Ectodermal cell (in vitro differentiated cells): ENCODE data around the gene SRPK2.
"Not testable (repeated sequence)": the region's sequence is repeated elsewhere in the genome, so short reads cannot be mapped to it uniquely, and the experiment has no call there.

ENCODE experiments used
- H3K27ac ChIP-seq: 2 replicates; pipeline ENCODE4 v1.7.0; 2013; ENCODE audit warnings: mild to moderate bottlenecking, low read depth, low read length; ENCODE audit not compliant: insufficient read depth, poor library complexity, severe bottlenecking
- H3K27me3 ChIP-seq: 2 replicates; pipeline ENCODE4 v1.7.0; 2013; ENCODE audit warnings: mild to moderate bottlenecking, low read length; ENCODE audit not compliant: insufficient read depth, control insufficient read depth, poor library complexity, severe bottlenecking
- H3K36me3 ChIP-seq: one replicate; pipeline ENCODE4 v1.7.0; 2013; ENCODE audit warnings: low read length; ENCODE audit not compliant: control insufficient read depth, insufficient read depth
- H3K4me1 ChIP-seq: one replicate; pipeline ENCODE4 v1.7.0; 2013; ENCODE audit warnings: low read length; ENCODE audit not compliant: control insufficient read depth, insufficient read depth
- H3K4me3 ChIP-seq: 2 replicates; pipeline ENCODE4 v1.7.0; 2013; ENCODE audit warnings: low read depth, low read length, control low read depth; ENCODE audit not compliant: insufficient read depth
- H3K9me3 ChIP-seq: 2 replicates; pipeline ENCODE4 v1.7.0; 2013; ENCODE audit warnings: mild to moderate bottlenecking, low read length, moderate library complexity; ENCODE audit not compliant: control insufficient read depth
- WGBS, 2 experiments: methylation state at CpG; one replicate each; pipeline ENCODE4 v1.1.7; 2013; ENCODE audit warnings: missing lambda C conversion rate in 2 of 2; 5-methylcytosine and 5-hydroxymethylcytosine counted together

The SRPK2 gene

GRCh38 chr7:105355701-105356100 lies 33.0 kb downstream of the SRPK2 start:
- 87 to 90% methylated on average over 5 of the region's 6 CpGs for WGBS, 2 experiments
- no peak overlapping the region for H3K27ac ChIP-seq
- H3K9me3 ChIP-seq, result no peaks in the 10 kb centered on the region
- H3K27me3 ChIP-seq, result no peaks in the 10 kb centered on the region
- no peaks in the 10 kb centered on the region for H3K4me1 ChIP-seq
- no peak overlapping the region for H3K4me3 ChIP-seq
- H3K36me3 ChIP-seq, result no peaks in the 10 kb centered on the region

- Histone ChIP-seq H3K27ac (no peak overlapping the region), H3K9me3 (no peaks in the 10 kb centered on the region), H3K27me3 (no peaks in the 10 kb centered on the region), H3K4me1 (no peaks in the 10 kb centered on the region), H3K4me3 (no peak overlapping the region), H3K36me3 (no peaks in the 10 kb centered on the region)
- WGBS, 2 experiments, result 93 to 94% methylated on average over 2 of the region's 2 CpGs
Observed at GRCh38 chr7:105354383-105354782, 34.3 kb downstream of the SRPK2 start.

- Histone ChIP-seq H3K9me3 (no peaks in the 10 kb centered on the region), H3K4me1 (no peaks in the 10 kb centered on the region), H3K27ac (no peak overlapping the region), H3K27me3 (no peaks in the 10 kb centered on the region), H3K4me3 (no peak overlapping the region), H3K36me3 (no peaks in the 10 kb centered on the region)
- 92 to 94% methylated on average over 5 of the region's 5 CpGs for WGBS, 2 experiments
Observed at GRCh38 chr7:105353752-105354328, 34.9 kb downstream of the SRPK2 start.

- Histone ChIP-seq H3K4me1 (no peaks in the 10 kb centered on the region), H3K9me3 (no peaks in the 10 kb centered on the region), H3K27ac (no peak overlapping the region), H3K27me3 (no peaks in the 10 kb centered on the region), H3K36me3 (no peaks in the 10 kb centered on the region), H3K4me3 (no peak overlapping the region)
- WGBS, 2 experiments, result 87 to 90% methylated on average over 3 to 4 of the region's 4 CpGs
Observed at GRCh38 chr7:105352901-105353668, 35.6 kb downstream of the SRPK2 start.

GRCh38 chr7:105352018-105352612 lies 36.6 kb downstream of the SRPK2 start:
- Histone ChIP-seq H3K27ac (no peak overlapping the region), H3K27me3 (no peaks in the 10 kb centered on the region), H3K4me1 (no peaks in the 10 kb centered on the region), H3K9me3 (no peaks in the 10 kb centered on the region), H3K4me3 (no peak overlapping the region), H3K36me3 (no peaks in the 10 kb centered on the region)
- WGBS, 2 experiments, result 77 to 80% methylated on average over 3 of the region's 3 CpGs

GRCh38 chr7:105350906-105351305 lies 37.8 kb downstream of the SRPK2 start:
- Histone ChIP-seq H3K4me1 (no peaks in the 10 kb centered on the region), H3K9me3 (no peaks in the 10 kb centered on the region), H3K27me3 (no peaks in the 10 kb centered on the region), H3K27ac (no peak overlapping the region), H3K4me3 (no peak overlapping the region), H3K36me3 (no peaks in the 10 kb centered on the region)
- WGBS, 2 experiments, result 96 to 98% methylated on average over 7 of the region's 7 CpGs

- H3K9me3 ChIP-seq, H3K4me3 ChIP-seq, H3K27ac ChIP-seq, H3K36me3 ChIP-seq, H3K27me3 ChIP-seq, H3K4me1 ChIP-seq: not testable (repeated sequence)
- WGBS, 2 experiments, result 85 to 86% methylated on average over 11 of the region's 11 CpGs
Observed at GRCh38 chr7:105348177-105348576, 40.5 kb downstream of the SRPK2 start.

- Histone ChIP-seq H3K27me3 (no peaks in the 10 kb centered on the region), H3K4me3 (no peak overlapping the region), H3K27ac (no peak overlapping the region), H3K36me3 (no peaks in the 10 kb centered on the region), H3K4me1 (no peaks in the 10 kb centered on the region), H3K9me3 (no peaks in the 10 kb centered on the region)
- WGBS, 2 experiments, result 94 to 95% methylated on average over 8 to 9 of the region's 10 CpGs
Observed at GRCh38 chr7:105346593-105347322, 42.0 kb downstream of the SRPK2 start.

GRCh38 chr7:105346138-105346537 lies 42.6 kb downstream of the SRPK2 start:
- H3K36me3 ChIP-seq, result no peaks in the 10 kb centered on the region
- H3K9me3 ChIP-seq, result no peaks in the 10 kb centered on the region
- no peaks in the 10 kb centered on the region for H3K4me1 ChIP-seq
- WGBS, 2 experiments, result 93% methylated on average over 2 of the region's 2 CpGs
- no peak overlapping the region for H3K27ac ChIP-seq
- no peaks in the 10 kb centered on the region for H3K27me3 ChIP-seq
- no peak overlapping the region for H3K4me3 ChIP-seq

- Histone ChIP-seq H3K27ac (no peak overlapping the region), H3K36me3 (no peaks in the 10 kb centered on the region)
- 81 to 86% methylated on average over 3 of the region's 3 CpGs for WGBS, 2 experiments
Observed at GRCh38 chr7:105345725-105346124, 43.0 kb downstream of the SRPK2 start.

More at GRCh38 chr7:105345725-105346124, 43.0 kb downstream of the SRPK2 start:
- no peaks in the 10 kb centered on the region for H3K9me3 ChIP-seq
- H3K27me3 ChIP-seq, result no peaks in the 10 kb centered on the region
- no peaks in the 10 kb centered on the region for H3K4me1 ChIP-seq
- H3K4me3 ChIP-seq, result no peak overlapping the region
